Kidney glomerular epithelial cell (primary cell): ENCODE measurements around the gene MLPH.
A peak's percentile ranks its signal among the peaks of the same experiment; 100 is the strongest.
"Not testable (repeated sequence)": the region's sequence is repeated elsewhere in the genome, so short reads cannot be mapped to it uniquely, and the experiment has no call there.

Experiments used
- DNase-seq: peaks from one replicate; lab custom pipeline; 2025; lab: John Stamatoyannopoulos, UW

Gene MLPH

DNA sequence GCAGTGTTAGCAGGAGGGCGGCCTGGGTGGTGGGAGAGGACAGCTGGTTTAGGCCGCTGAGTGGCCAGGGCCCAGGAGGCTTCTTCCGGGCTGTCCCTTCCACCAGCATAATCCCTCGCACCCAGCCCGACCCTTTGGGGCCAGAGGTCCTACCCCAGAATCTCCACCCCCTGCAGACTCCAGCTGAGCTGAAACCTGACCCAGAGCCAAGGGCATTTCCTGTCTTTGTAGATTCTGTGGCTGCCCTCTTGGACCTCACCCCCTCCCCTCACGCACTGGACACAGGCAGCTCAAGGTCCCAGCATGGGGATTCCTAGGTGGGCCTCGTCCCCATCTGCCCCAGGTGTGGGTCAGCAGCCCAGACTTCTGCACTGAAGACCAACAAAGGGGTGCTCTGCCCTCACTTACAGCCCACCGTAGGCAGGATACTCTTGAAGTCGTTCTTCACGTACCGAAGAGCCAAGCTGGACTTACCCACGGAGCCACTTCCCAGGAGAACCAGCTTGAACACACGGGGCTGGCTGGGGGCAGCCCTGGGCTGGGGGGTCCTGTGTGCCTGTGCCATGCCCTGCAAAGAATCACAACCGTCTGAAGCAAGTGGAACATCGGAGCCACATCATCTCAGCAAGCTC, 98.7 kb downstream of the MLPH start:
- DNase-seq = no peak

DNA sequence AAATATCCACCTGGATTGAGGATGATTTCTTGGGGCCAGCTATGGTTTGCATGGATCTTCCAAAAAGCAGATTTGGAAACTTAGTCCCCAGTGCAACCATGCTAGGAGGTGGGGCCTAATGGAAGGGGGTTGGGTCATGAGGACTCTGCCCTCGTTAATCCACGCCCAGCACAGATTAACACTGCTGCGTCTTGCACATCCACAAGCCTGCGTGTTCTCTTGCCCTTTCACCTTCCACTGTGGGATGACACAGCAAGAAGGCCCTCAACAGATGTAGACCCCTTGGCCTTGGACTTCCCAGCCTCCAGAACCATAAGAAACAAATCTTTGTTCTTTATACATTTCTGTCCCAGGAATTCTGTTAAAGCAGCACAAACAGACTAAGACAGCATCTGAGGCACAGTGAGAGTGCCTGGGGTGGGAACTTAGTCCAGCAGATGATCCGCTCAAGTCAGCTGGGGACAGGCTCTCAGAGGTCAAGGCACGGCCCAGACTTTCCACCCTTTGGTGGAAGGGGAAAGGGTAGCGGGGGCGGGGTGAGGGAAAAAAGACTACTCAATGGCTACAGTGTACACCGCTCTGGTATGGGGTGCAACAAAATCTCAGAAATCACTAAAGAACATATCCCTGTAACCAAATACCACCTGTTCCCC, 101.1 kb downstream of the MLPH start:
- no peak for DNase-seq

DNA sequence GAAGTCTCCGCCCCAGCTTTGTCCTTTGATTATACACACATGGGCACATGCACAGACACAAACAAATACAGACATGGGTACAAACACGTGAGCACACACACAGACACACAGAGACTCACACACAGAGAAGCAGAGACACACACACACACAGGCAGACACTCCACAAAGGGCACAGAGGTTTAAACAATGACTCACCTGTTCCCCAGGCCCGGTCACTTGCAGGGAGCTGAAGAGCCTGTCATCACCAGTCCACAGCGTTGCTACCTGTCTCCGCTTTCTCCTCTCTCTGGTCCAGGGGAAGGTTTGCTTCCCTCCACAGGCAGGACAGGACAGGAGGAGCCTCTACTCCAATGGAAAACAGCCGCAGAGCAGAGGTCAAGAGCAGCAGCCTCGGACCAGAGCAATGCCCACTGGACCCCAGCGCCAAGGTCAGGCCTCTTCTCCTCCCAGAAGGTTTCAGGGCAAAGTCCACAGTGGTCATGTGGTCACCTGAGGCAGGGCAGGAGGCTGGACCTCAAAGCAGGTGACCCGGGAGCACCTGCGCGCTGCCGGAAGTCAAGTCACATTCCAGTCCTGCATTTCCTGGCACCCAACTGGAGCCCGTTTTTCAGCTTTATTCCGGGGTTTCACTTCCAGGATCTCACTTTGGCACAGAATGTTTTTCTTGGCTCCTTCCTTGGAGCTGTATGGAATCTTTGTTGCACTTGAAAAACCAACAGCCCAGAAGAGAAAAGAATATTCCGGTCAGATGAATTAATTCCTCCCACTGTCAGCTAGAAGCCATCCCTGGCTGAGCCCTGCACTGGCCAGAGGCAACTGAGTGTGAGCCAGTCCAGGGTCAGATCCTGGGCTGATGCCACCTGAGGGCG, 103.5 kb downstream of the MLPH start, which contains the start of gene RAB17:
Gene RAB17, minus strand, starts transcription at position 463 of the 869 bp plus-strand sequence. CDS start 4,580 bp downstream, outside the sequence.
- DNase-seq = peak; percentile 33

DNA sequence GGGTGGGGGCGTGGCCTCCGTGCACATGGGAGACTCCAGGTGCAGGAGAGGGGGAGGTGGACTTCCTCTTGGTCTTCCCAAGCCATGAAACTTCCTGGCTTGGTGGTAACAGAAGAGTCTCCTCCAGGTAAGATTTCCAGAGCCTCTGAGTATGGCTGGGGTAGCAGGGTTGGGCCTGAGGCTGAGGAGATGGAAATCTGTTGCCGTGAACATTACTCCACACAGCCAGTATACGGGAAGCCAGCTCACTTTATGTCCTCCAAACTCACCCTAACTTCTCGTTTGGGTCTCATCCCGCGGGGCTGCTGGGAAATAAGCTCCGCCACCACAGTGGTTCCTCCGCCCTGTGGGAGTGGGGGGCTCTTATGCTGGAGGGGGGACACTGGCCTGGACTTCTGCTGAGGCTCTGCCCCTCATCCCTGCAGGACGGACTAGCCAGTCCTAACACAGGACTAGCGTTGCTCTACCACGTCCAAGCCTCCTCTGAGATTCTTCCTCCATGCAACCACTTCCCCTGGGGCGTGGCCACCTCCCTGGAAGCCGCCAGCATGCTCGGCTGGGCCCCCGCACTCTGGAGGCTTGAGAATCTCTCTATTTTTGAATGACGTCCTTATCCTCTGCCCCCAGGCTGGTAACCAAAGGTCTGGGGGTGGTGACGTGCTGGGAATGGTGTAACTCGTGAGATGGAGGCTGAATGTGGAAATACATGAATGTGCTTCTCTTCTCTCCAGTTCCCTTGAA, 104.3 kb downstream of the MLPH start:
- DNase-seq = no peak

DNA sequence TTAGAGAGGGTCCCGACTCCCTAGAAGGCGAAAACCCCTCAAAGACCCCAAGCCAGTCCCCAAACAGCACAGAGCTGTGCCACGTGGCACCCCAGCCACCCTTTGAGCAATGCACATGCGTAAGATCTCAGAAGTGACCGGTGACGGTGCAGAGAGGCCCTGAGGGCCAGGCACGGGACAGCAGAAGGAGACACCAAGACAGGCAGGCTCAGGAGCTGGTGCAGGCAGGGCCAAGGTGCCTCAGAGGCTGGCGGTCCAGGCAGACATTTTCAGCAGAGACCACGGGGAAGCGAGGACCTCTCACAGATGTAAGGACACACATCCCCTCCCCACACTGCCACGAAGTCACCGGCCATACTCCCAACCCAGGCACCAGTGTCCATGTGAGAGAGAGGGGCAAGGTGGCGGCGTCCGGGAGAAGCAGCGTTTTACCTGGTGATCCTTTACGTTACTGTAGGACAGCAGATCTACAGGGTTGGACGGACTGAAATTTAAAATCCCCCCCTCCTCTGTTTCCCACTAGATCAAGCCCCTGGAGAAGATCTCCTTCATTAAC, 105.5 kb downstream of the MLPH start:
- no peak for DNase-seq

DNA sequence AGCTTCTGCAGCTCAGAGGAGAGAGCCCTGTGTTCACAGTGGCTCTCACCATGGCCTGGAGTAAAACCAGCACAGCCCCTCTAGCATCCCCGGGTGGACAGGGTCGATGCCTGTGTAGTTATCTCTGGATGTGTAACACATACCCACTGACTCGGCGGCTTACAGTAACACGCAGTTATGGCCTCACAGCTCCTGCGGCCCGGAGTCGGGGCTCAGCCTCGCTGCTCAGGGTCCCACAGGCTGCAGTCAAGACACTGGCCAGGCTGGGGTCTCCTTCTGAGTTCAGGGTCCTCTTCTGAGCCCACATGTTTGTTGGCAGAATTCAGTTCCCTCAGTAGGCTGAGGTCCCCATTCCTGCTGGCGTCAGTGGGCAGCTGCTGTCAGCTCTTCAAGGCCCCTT, 106.0 kb downstream of the MLPH start:
- DNase-seq = no peak

DNA sequence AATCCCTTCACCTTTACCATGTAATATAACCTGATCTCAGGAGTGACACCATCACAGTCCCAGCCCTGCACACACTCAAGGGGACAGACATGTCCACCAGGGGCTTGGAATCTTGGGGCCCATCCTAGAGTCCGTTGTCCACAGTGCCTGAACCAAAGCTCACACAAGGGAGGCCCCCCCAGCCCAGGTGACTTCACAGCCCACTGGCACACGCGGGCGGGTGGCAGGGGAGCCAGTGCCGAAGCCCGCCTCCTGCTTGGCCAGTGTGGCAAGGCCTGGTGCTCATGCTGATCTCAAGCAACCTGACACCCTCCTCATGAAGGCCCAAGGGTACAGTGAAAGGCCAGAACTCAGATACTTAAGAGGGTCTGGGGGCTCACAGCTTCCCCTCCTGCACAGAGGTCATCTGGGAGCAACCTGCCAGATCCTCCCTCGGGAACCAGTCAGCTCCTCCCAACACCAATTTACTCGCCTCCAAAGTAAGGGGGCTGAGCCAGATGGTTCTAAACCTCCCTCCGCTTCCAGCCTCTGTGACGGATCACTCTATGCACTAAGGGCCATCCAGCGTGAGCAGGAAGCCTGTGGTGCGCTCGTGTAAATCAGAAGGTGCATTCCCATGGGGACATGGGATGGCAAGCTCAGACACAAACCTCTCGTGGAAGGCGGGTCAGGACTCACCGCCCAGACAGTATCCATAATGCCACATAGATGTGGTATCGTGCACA, 106.7 kb downstream of the MLPH start:
- no peak for DNase-seq

DNA sequence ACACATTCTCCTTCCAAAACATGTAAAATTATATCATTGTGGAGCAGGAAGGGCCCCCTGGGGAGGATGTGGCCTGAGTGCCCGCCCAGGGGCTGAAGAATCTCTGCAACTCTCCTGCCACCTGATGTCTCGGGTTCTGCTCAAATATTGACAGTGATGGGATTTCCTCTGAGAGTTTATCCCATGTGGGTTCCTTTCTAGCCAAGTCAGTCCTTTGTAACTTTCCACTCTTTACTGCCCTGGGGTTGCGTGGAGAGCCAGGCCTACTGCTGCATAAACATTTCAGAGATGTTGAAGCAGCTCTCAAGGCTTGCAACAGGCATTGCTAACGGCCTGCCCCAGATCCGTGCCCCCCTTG, 107.4 kb downstream of the MLPH start:
- no peak for DNase-seq

DNA sequence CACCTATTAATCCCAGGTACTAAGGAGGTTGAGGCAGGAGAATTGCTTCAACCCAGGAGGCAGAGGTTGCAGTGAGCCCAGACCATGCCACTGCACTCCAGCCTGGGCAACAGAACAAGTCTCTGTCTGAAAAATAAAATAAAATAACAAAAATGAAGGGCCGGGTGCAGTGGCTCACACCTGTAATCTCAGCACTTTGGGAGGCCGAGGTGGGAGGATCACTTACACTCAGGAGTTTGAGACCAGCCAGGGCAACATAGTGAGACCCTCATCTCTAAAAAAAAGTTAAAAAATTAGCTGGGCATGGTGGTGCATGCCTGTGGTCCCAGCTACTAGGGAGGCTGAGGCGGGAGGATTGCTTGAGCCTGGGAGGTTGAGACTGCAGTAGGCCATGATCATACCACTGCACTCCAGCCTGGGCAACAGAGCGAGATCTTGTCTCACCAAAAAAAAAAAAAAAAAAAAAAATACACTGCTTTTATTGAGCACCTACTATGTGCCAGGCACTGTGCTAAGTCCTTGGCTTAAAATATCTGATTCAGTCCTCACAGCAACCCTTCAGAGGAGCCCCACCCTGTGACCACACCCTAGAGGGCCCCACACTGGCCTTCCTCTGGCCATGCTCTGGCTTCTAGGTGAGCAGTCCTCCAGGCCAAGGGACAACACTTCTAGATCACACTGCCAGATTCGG, 108.9 kb downstream of the MLPH start:
- not testable (repeated sequence) for DNase-seq

DNA sequence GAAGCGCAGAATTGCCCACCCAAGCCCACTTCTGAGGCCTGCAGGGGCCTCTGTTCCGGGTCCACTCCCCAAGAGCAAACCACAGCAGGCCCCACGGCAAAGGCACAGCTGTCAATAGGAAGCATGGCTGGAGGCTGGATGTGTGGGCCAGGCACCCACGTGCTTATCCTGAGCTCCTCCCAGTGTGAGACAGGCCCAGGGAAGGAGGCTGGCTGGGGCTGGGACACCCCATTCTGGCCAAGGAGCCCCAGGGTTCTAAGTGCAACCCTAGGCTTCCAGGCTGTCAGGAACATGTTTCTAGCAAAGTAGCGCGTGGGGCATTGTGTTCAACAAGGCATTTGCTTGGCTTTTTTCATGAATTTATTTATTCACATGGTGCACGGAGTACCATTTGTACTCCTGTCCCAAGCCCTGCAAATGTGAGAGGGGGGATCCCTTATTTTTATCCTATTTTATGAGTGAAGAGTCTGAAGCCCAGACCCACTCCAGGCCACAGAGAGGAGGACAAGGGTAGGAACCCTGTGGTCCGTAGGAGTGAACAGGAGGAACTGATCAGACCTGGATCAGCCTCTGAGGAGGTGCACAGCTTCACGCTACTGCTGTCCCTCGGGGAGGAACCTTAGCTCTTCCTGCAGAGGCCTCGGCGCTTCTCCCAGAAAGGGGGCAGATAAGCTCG, 109.6 kb downstream of the MLPH start:
- no peak for DNase-seq

DNA sequence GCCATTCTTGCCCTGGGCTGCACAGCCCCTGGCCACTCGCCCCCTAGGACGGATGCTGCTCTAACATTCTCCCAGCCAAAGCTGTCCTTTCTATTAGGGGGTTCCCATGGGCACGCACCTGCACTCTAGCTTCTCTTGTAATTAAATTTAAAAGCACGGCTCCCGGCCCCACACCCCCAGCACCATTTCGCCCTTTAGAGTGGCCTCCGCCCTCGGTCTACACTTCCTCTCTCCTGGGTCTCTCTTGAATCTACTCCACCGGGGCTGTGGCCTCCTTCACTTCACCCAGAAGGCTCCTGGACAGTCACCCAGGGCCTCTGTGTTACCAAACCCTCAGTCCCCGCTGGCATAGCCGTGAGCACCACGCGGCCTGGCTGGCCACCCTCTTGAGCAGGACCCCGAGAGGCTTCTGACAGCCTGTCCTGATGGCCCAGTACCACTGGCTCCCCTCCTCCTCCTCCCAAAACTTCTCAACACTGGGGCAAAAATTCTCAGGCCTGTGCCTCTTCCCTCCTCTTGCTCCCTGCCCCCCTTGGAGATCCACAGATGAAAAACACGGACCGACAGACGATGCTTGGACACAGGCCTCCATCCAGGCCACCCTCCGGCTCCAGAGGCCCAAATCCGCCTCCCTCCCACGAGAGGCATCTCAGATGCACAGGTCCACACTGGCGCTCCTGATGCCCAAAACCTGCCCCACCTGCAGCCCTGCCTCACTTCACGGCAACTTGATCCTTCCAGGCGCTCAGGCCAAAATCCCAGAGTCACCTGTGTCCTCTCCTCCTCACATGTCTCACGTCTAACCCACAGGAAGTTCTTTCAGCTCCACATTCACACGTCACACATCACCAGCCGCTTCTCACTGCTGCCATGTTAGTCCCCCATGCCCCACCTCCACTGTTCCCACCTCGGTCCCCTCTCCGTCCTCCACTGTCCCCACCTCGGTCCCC, 110.4 kb downstream of the MLPH start:
- no peak for DNase-seq

DNA sequence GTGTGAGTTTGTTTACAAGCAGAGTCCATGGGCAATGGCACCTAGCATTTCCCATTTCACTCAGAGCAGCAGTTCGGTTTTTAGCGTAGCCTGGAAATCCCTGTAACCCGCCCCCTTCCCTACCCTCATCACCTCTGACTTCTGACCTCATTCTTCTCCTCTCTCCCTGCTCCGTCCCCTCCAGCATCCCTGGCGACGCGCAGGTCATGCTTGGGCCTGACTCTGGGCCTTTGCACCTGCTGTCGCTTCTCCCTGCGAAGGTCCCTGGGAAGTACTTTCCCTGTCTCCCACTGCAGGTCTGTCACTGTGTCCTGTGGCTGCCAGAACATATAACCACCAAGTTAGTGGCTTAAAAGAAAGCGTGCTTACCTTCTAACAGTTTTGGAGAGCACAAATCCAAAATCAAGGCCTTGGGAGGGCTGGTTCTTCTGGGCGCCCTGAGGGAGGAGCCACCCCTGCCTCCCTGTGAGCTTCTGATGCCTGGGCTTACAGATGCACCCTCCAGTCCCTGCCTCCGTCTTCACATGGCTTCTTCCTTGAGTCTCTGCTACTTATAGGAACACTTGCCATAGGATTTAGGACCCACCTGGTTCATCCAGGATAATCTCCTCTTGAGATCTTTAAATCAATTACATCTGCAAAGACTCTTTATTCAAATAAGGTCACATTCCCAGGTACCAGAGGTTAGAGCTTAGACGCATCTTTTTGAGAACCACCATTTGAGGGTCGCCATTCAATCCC, 111.6 kb downstream of the MLPH start:
- no peak for DNase-seq

DNA sequence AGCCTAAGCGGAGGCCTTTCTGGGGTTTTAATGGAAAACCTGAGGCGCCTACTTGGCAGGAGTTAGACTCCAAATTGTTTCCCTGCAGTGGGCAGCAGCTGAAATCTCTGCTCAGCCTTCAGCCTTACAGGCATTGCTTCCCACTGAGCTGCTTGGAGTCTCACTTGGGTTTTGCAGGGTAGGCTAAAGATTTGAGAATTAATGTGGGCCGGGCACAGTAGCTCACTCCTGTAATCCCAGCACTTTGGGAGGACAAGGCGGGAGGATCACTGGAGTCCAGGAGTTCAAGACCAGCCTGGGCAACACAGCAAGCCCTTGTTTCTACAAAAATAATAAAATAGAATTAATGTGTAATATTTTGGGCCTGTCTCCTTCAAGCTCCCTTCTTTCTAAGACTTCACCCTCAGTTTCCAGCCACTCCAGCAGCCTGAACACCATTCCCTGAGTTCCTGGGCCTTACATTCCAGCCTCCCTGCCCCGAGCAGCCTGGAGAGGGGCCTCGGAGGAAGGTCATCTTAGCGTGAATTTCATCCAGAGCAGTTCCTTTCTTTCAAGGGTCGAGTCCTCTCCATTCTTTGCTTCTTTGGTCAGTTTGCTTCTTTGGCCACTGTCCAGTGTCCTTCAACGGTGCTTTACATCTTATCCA, 112.5 kb downstream of the MLPH start:
- no peak for DNase-seq

DNA sequence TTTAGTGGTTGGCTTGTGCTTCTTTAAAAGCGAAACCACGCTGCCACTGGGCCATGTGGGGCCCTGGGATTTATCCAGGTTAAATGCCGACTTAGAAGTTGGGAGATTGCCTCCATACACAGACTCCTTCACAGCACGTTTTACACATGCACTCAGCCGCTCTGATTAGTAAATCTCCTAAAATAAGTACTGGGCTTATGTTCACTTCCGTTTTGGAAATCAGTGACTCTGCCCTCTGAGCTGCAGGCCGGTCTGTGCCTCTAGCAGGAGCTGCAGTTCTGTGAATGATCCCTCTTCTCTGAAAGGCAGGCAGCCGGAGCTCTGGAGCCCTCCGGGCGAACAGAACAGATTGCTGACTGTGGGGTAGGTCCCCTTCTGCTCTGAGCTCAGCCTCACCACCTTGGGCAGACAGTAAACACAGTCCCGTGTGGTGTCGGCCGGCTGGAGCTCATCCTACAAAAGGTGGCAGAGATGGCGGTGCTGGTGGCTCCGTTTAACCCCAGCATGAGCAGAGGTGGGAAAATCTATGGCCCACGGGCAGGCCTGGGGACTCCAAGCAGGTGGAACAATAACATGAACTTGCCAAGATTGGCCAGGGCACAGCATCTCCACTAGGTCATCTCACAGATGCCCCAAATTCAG, 113.3 kb downstream of the MLPH start:
- DNase-seq = no peak

DNA sequence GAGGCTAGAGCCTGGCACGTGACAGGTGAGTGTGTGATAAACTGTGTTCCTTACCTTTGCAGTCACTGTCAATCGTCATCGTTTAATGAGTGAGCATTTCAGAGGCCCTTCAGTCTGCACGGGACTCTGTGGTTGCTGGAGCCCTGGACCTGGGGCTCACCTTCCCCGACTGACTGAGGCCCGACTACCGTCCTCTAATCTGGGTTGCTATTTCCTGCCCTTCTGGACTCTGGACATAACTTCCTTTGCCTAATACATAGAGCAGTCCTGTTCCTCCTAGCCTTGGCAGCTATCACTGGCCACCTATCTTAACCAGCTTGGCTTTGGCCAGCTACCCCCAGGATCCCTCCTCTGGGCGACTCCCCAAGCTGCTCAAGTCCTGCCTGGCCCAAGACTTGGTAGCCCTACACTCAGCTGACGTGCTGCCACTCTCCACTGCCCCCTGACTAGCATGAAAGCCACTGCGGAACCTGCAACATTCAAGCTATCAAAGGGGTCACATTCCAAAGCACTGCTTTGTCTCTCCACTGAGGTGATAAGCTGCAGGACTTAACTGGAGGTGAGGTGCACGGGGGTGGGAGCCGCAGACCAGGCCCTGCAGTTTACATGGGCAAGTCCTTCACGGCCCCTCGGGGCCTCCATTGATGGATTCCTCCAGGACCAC, 114.5 kb downstream of the MLPH start:
- no peak for DNase-seq

DNA sequence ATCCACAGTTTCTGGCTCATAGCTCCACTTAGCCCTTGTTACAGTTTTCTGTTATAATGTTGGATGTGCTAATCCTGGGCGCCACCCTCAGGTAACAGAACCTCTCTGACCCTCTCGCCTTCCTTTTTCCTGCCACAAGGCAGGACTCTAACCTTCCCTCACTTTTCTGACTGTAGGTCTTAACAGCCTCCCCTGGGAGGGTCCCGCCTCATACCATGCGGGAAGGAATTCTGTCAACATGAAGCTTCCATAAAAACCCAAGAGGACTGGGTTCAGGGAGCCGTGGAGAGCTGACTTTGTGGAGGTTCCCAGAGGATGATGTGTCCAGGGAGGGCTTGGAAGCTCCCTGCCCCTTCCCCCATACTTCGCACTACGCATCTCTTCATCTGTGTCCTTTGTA, 115.4 kb downstream of the MLPH start:
- no peak for DNase-seq
